ENCODE results near the gene ESPN.
A peak's percentile ranks its signal among the peaks of the same experiment; 100 is the strongest.

Gene ESPN

GRCh38 chr1:6495041-6495441, 70.5 kb downstream of the ESPN start:
- Histone ChIP-seq H3K4me3 (ENCODE audit: low read depth in 1 of 2, low read length in 2 of 2) (no peak overlapping the region), H3K9ac (ENCODE audit: low read depth, low read length) (no peak overlapping the region), H3K4me1 (ENCODE audit: insufficient read depth, low read length) (peaks cover 43% of the 10 kb centered on the region), H3K27ac (ENCODE audit: low read length) (no peak overlapping the region), H4K20me1 (ENCODE audit: insufficient read depth, low read length) (0 out of 2 replicates have a peak, but pooled peaks cover 2% of the 10 kb centered on the region), H3K79me2 (ENCODE audit: insufficient read depth, low read length) (no peaks in the 10 kb centered on the region), H3K9me3 (ENCODE audit: insufficient read depth, low read length, severe bottlenecking) (no peaks in the 10 kb centered on the region), H3K27me3 (ENCODE audit: insufficient read depth, low read length, poor library complexity) (peaks cover 11% of the 10 kb centered on the region), H2AFZ (ENCODE audit: low read depth, low read length) (no peak overlapping the region), H3K4me2 (ENCODE audit: insufficient read depth, low read length) (no peak overlapping the region), H3K36me3 (ENCODE audit: insufficient read depth, low read length) (no peaks in the 10 kb centered on the region)
- DNase-seq (peak; percentile 59), ATAC-seq (ENCODE audit: insufficient read depth, low read depth) (peak; percentile 7; the same call in 1 of the 3 replicates)
- no peak for TF ChIP-seq CTCF (IDR thresholded peaks at IDR 0.05; ENCODE audit: borderline replicate concordance, extremely low read depth, low read length, poor library complexity, severe bottlenecking)
- no peak for TF ChIP-seq EZH2 (IDR thresholded peaks at IDR 0.05; ENCODE audit: borderline replicate concordance, low read depth, low read length, severe bottlenecking)

GRCh38 chr1:6495540-6496364, 71.2 kb downstream of the ESPN start:
- H3K27me3 ChIP-seq (ENCODE audit: insufficient read depth, low read length, poor library complexity), result peaks cover 11% of the 10 kb centered on the region
- H3K79me2 ChIP-seq (ENCODE audit: insufficient read depth, low read length), result no peaks in the 10 kb centered on the region
- no peak overlapping the region for H3K4me2 ChIP-seq (ENCODE audit: insufficient read depth, low read length)
- no peak overlapping the region for H3K27ac ChIP-seq (ENCODE audit: low read length)
- H3K9ac ChIP-seq (ENCODE audit: low read depth, low read length), result no peak overlapping the region
- TF ChIP-seq CTCF (IDR thresholded peaks at IDR 0.05; ENCODE audit: borderline replicate concordance, extremely low read depth, low read length, poor library complexity, severe bottlenecking) (no peak), EZH2 (IDR thresholded peaks at IDR 0.05; ENCODE audit: borderline replicate concordance, low read depth, low read length, severe bottlenecking) (no peak)
- ATAC-seq (ENCODE audit: insufficient read depth, low read depth), result no peak
- H4K20me1 ChIP-seq (ENCODE audit: insufficient read depth, low read length), result 0 out of 2 replicates have a peak, but pooled peaks cover 2% of the 10 kb centered on the region
- H3K4me3 ChIP-seq (ENCODE audit: low read depth in 1 of 2, low read length in 2 of 2), result no peak overlapping the region
- no peaks in the 10 kb centered on the region for H3K9me3 ChIP-seq (ENCODE audit: insufficient read depth, low read length, severe bottlenecking)
- DNase-seq, result no peak
- no peak overlapping the region for H2AFZ ChIP-seq (ENCODE audit: low read depth, low read length)
- peaks cover 39% of the 10 kb centered on the region for H3K4me1 ChIP-seq (ENCODE audit: insufficient read depth, low read length)
- H3K36me3 ChIP-seq (ENCODE audit: insufficient read depth, low read length), result no peaks in the 10 kb centered on the region

GRCh38 chr1:6496365-6496721, 71.8 kb downstream of the ESPN start:
- Histone ChIP-seq H3K4me3 (ENCODE audit: low read depth in 1 of 2, low read length in 2 of 2) (no peak overlapping the region), H3K27ac (ENCODE audit: low read length) (no peak overlapping the region), H4K20me1 (ENCODE audit: insufficient read depth, low read length) (0 out of 2 replicates have a peak, but pooled peaks cover 2% of the 10 kb centered on the region), H2AFZ (ENCODE audit: low read depth, low read length) (no peak overlapping the region), H3K9ac (ENCODE audit: low read depth, low read length) (no peak overlapping the region), H3K36me3 (ENCODE audit: insufficient read depth, low read length) (no peaks in the 10 kb centered on the region), H3K9me3 (ENCODE audit: insufficient read depth, low read length, severe bottlenecking) (no peaks in the 10 kb centered on the region), H3K4me1 (ENCODE audit: insufficient read depth, low read length) (peaks cover 33% of the 10 kb centered on the region), H3K27me3 (ENCODE audit: insufficient read depth, low read length, poor library complexity) (peaks cover 11% of the 10 kb centered on the region), H3K79me2 (ENCODE audit: insufficient read depth, low read length) (no peaks in the 10 kb centered on the region), H3K4me2 (ENCODE audit: insufficient read depth, low read length) (0 out of 2 replicates have a peak overlapping the region, but pooled peaks have one; percentile 100)
- TF ChIP-seq CTCF (IDR thresholded peaks at IDR 0.05; ENCODE audit: borderline replicate concordance, extremely low read depth, low read length, poor library complexity, severe bottlenecking), result no peak
- TF ChIP-seq EZH2 (IDR thresholded peaks at IDR 0.05; ENCODE audit: borderline replicate concordance, low read depth, low read length, severe bottlenecking), result no peak
- DNase-seq (no peak), ATAC-seq (ENCODE audit: insufficient read depth, low read depth) (no peak)
